Esophagus (tissue), 2 donors: ENCODE data around the gene HERC6. TPM values are rescaled to one million over a fixed set of nuclear protein-coding genes. Genes with fewer than 3 reads are reported as not detected.
"Not testable (repeated sequence)": the region's sequence is repeated elsewhere in the genome, so short reads cannot be mapped to it uniquely, and the experiment has no call there.

Experiments
- H3K27ac ChIP-seq, 2 donors: one replicate each; pipeline ENCODE4 v1.5.1; 2013; ENCODE audit warnings: low read depth in 2 of 2, mild to moderate bottlenecking in 2 of 2, inconsistent platforms in 1 of 2, low read length in 1 of 2, moderate library complexity in 1 of 2
- H3K27me3 ChIP-seq, 2 donors: one replicate each; pipeline ENCODE4 v1.6.1; 2013; ENCODE audit warnings: low read length in 2 of 2, control low read depth in 1 of 2, mild to moderate bottlenecking in 1 of 2; ENCODE audit not compliant: insufficient read depth in 2 of 2, control insufficient read depth in 1 of 2
- H3K36me3 ChIP-seq, 2 donors: one replicate each; pipeline ENCODE4 v1.6.1; 2013; ENCODE audit warnings: low read length in 1 of 2; ENCODE audit not compliant: control insufficient read depth in 2 of 2, insufficient read depth in 2 of 2
- H3K4me1 ChIP-seq, 2 donors: one replicate each; pipeline ENCODE4 v1.6.1; 2013; ENCODE audit warnings: low read length in 1 of 2; ENCODE audit not compliant: control insufficient read depth in 2 of 2, insufficient read depth in 2 of 2
- H3K4me3 ChIP-seq, 2 donors: one replicate each; pipeline ENCODE4 v1.5.1; 2013; ENCODE audit warnings: low read length in 2 of 2, mild to moderate bottlenecking in 2 of 2, low read depth in 1 of 2, moderate library complexity in 1 of 2
- H3K9me3 ChIP-seq, 2 donors: one replicate each; pipeline ENCODE4 v1.6.1; 2013; ENCODE audit warnings: mild to moderate bottlenecking in 2 of 2, low read depth in 1 of 2, low read length in 1 of 2, moderate library complexity in 1 of 2; ENCODE audit not compliant: control insufficient read depth in 2 of 2, insufficient read depth in 1 of 2
- WGBS, 2 donors: extraction: QIAGEN DNeasy Blood & Tissue Kit; methylation state at CpG; one replicate each; pipeline ENCODE4 v1.1.7; 2013; 5-methylcytosine and 5-hydroxymethylcytosine counted together
- polyA plus RNA-seq, 2 donors: library from polyadenylated mRNA; stranded (reverse); fragments of 200-250 nt; gene quantifications; one replicate each; pipeline ENCODE4 v1.2.3, GENCODE V29; 2013
- donor health status: healthy with polysubstance abuse.
- donor health status: Bipolar disorder and iron deficiency.

HERC6 gene
- polyA plus RNA-seq, 2 donors: 8.7 to 15.6 TPM

GRCh38 chr4:88440146-88440545 lies 61.5 kb downstream of the HERC6 start:
- no peaks in the 10 kb centered on the region for H3K4me1 ChIP-seq
- H3K4me3 ChIP-seq: no peak overlapping the region
- H3K9me3 ChIP-seq: no peaks in the 10 kb centered on the region
- whole genome bisulfite sequencing, 2 donors: 97 to 98% methylated on average over 1 of the region's 1 CpG
- H3K27me3 ChIP-seq: no peaks in the 10 kb centered on the region
- peaks cover 3 to 6% of the 10 kb centered on the region in 2 donors for H3K36me3 ChIP-seq
- H3K27ac ChIP-seq: no peak overlapping the region

DNA sequence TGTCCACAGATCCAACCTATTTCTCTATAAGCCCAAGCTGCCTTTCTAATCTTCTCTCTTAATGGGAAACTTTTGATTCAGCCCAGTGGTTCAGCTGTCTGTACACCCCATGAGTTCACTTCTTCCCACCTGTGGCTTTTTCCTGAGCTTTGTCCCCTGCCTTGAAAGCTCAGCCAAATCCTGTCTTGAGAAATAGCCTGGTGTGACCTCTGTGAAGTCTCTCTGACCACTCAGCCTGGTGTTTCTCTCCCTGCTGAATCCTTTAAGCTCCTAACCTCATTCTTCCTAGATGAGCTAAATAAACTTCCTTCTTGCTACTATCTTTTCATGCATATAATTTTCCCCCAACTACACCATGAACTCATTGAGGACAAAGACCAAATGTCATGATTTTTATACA lies 63.0 kb downstream of the HERC6 start:
- H3K4me1 ChIP-seq: no peaks in the 10 kb centered on the region
- H3K4me3 ChIP-seq: no peak overlapping the region
- peaks cover 3 to 6% of the 10 kb centered on the region in 2 donors for H3K36me3 ChIP-seq
- no peak overlapping the region for H3K27ac ChIP-seq
- no peaks in the 10 kb centered on the region for H3K27me3 ChIP-seq
- H3K9me3 ChIP-seq: no peaks in the 10 kb centered on the region

GRCh38 chr4:88442689-88443191 lies 64.1 kb downstream of the HERC6 start:
- WGBS, 2 donors: 96 to 100% methylated on average over 1 of the region's 1 CpG
- Histone ChIP-seq H3K9me3 (no peaks in the 10 kb centered on the region), H3K27ac (no peak overlapping the region), H3K36me3 (peaks cover 3 to 6% of the 10 kb centered on the region in 2 donors), H3K4me3 (no peak overlapping the region), H3K27me3 (no peaks in the 10 kb centered on the region), H3K4me1 (no peaks in the 10 kb centered on the region)

DNA sequence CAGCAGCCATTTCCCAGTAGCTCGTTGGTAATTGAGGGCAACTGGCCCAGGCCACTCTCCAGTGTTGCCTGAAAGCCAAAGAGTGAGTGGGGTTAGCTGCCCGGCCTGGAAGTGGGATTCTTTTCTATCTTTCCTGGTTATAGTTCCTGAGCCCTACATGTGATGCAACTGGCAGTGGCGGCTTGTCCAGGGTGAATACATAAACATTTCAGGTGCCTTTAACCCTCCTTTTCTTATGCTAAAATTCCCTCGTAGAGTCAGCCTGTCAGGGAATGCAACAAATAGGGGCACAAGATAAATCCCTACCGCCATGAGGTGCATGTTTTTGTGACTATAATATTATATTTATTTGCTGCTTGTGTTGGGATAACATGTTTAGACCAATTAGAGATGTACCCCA lies 64.8 kb downstream of the HERC6 start:
- WGBS, 2 donors: 90 to 94% methylated on average over 5 of the region's 5 CpGs
- peaks cover 3 to 6% of the 10 kb centered on the region in 2 donors for H3K36me3 ChIP-seq

DNA sequence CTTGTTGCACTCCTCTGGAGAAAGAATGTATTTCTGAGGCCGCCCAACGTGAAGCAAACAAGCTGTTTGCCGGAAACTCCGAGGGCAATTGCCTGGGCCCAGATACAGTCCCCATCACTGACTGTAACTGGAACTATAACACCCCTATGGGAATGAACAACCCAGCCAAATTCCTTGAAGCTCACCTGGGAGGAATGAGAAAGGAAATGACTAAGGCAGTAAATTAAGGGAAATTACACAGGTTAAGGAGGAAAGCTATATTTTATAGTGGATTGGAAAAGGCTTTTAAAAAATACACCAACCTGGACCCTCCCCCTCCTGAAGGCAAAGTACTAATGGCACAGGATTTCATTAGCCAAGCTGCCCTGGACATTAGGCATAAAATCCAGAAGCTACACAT lies 66.6 kb downstream of the HERC6 start:
- H3K27me3 ChIP-seq: no peaks in the 10 kb centered on the region
- no peak overlapping the region for H3K4me3 ChIP-seq
- H3K36me3 ChIP-seq: peaks cover 3 to 6% of the 10 kb centered on the region in 2 donors
- no peaks in the 10 kb centered on the region for H3K9me3 ChIP-seq
- no peaks in the 10 kb centered on the region for H3K4me1 ChIP-seq
- 83 to 84% methylated on average over 4 of the region's 4 CpGs for WGBS, 2 donors
- H3K27ac ChIP-seq: no peak overlapping the region

More for the DNA sequence above, 64.8 kb downstream of the HERC6 start:
- Histone ChIP-seq H3K9me3 (no peaks in the 10 kb centered on the region), H3K27me3 (no peaks in the 10 kb centered on the region), H3K4me3 (no peak overlapping the region), H3K4me1 (no peaks in the 10 kb centered on the region), H3K27ac (no peak overlapping the region)

DNA sequence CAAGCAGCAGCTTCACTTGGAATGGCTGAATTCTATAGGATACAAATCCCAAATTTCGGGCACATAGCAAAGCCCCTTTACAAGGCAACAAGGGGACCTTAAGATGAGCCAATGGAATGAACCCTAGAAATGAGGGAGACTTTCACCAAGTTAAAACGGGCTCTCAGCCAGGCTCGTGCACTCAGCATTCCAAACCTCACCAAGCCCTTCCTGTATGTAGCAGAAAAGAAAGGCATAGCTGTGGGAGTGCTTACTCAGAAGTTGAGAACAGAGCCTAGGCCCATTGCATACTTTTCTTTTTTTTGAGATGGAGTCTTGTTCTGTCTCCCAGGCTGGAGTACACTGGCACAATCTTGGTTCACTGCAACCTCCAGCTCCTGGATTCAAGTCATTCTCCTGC lies 67.5 kb downstream of the HERC6 start:
- Histone ChIP-seq H3K4me3 (no peak overlapping the region), H3K27ac (no peak overlapping the region), H3K9me3 (no peaks in the 10 kb centered on the region), H3K4me1 (no peaks in the 10 kb centered on the region), H3K27me3 (no peaks in the 10 kb centered on the region), H3K36me3 (peaks cover 0 to 6% of the 10 kb centered on the region in 2 donors)
- 72 to 76% methylated on average over 3 of the region's 3 CpGs for WGBS, 2 donors

DNA sequence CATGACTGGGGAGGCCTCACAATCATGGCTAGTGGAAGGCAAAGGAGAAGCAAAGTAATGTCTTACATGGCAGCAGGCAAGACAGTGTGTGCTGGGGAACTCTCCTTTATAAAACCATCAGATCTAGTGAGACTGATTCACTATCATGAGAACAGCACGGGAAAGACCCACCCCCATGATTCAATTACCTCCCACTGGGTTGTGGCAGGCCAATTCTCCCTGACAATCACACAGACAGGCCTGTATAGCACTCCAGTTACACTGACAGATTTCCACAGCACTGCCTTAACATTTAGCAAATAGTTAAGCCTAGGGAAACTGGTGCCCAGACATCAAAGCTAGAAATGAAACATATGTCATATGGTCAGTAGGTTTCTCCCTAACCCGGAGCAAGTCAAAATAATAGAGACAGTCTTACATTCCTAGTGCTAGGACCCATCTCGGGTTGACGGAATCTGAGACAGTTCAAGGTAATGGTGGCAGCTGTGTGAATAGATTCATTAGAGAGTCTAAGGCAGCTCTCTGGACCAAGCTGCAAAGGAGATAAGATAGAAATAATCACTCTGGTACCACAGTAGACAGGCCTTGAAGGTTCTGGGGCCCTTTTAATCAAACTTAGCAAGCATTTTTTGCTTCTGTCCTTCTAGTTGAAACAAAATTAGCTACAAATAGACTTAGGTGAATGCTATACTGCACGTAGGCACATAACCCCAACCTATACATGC lies 68.9 kb downstream of the HERC6 start:
- peaks cover 0 to 3% of the 10 kb centered on the region in 2 donors for H3K36me3 ChIP-seq
- no peaks in the 10 kb centered on the region for H3K9me3 ChIP-seq
- WGBS, 2 donors: 74 to 81% methylated on average over 5 of the region's 5 CpGs
- H3K4me1 ChIP-seq: no peaks in the 10 kb centered on the region
- H3K27ac ChIP-seq: no peak overlapping the region
- H3K4me3 ChIP-seq: no peak overlapping the region
- H3K27me3 ChIP-seq: no peaks in the 10 kb centered on the region

GRCh38 chr4:88448211-88448765 lies 69.6 kb downstream of the HERC6 start:
- WGBS, 2 donors: 93% methylated on average over 7 of the region's 7 CpGs
- not testable (repeated sequence) for H3K27me3 ChIP-seq, H3K27ac ChIP-seq, H3K4me1 ChIP-seq, H3K9me3 ChIP-seq, H3K4me3 ChIP-seq, H3K36me3 ChIP-seq

GRCh38 chr4:88448889-88449288 lies 70.2 kb downstream of the HERC6 start:
- Histone ChIP-seq H3K27me3 (no peaks in the 10 kb centered on the region), H3K9me3 (no peaks in the 10 kb centered on the region), H3K36me3 (no peaks in the 10 kb centered on the region), H3K4me1 (no peaks in the 10 kb centered on the region), H3K27ac (no peak overlapping the region), H3K4me3 (no peak overlapping the region)

GRCh38 chr4:88449290-88449689 lies 70.6 kb downstream of the HERC6 start:
- no peaks in the 10 kb centered on the region for H3K27me3 ChIP-seq
- H3K9me3 ChIP-seq: no peaks in the 10 kb centered on the region
- no peaks in the 10 kb centered on the region for H3K36me3 ChIP-seq
- no peak overlapping the region for H3K4me3 ChIP-seq
- H3K27ac ChIP-seq: no peak overlapping the region
- H3K4me1 ChIP-seq: no peaks in the 10 kb centered on the region
